K562 (cell line): Measurements from ENCODE around the gene GJB6.

Source experiments
- CTCF ChIP-seq, 3 experiments: IDR thresholded peaks in 2 of 3; conservative IDR thresholded peaks in 1 of 3; 2 replicates each; pipeline ENCODE4 v1.5.1; 2011 to 2012; ENCODE audit warnings: low read length in 3 of 3, mild to moderate bottlenecking in 3 of 3, control low read depth in 2 of 3, improper control_type of control experiment in 1 of 3, inconsistent platforms in 1 of 3, low read depth in 1 of 3, mixed read lengths in 1 of 3, moderate library complexity in 1 of 3; ENCODE audit not compliant: insufficient read depth in 2 of 3
- FOS ChIP-seq: IDR thresholded peaks from 3 replicates; pipeline ENCODE4 v1.6.1; 2011; ENCODE audit not compliant: insufficient read length; ENCODE audit errors: extremely low read depth
- JUNB ChIP-seq: fragments of 450-650 bp; formaldehyde crosslinking; conservative IDR thresholded peaks from 2 replicates; pipeline ENCODE4 v1.4.0; 2020; ENCODE audit warnings: mild to moderate bottlenecking
- KAT8 ChIP-seq: fragments of 450-650 bp; IDR thresholded peaks from 2 replicates; pipeline ENCODE4 v1.6.1; 2016; ENCODE audit warnings: low read depth, mild to moderate bottlenecking
- POLR2AphosphoS5 ChIP-seq: IDR thresholded peaks from 2 replicates; pipeline ENCODE4 v1.6.1; 2011; ENCODE audit warnings: mild to moderate bottlenecking, low read depth, low read length, moderate library complexity; ENCODE audit not compliant: control insufficient read depth, insufficient read depth
- SIN3A ChIP-seq, 2 experiments: fragments of 150-350 bp in 1 of 2; IDR thresholded peaks; 2 replicates each; pipeline ENCODE4 v1.6.1; 2011 to 2016; ENCODE audit warnings: borderline replicate concordance in 2 of 2, low read depth in 2 of 2, low read length in 2 of 2, mild to moderate bottlenecking in 2 of 2, moderate library complexity in 2 of 2; ENCODE audit not compliant: control insufficient read depth in 1 of 2
- SMARCC2 ChIP-seq: fragments of 450-650 bp; IDR thresholded peaks from 2 replicates; pipeline ENCODE4 v1.6.1; 2017; ENCODE audit warnings: antibody characterized with exemption, moderate library complexity, mild to moderate bottlenecking, low read depth
- ZFX ChIP-seq: sonication (generic); formaldehyde crosslinking; IDR thresholded peaks from 2 replicates; pipeline ENCODE4 v1.8.0; 2022; ENCODE audit warnings: mild to moderate bottlenecking, missing genetic modification reagents, moderate library complexity
- ZNF212 ChIP-seq: fragments of 450-650 bp; formaldehyde crosslinking; IDR thresholded peaks from 2 replicates; pipeline ENCODE4 v1.4.0; 2020; ENCODE audit warnings: mild to moderate bottlenecking

- no peak for TF ChIP-seq POLR2AphosphoS5
- no peak for TF ChIP-seq KAT8
- TF ChIP-seq ZNF212 (CRISPR knock-in tag): no peak
- no peak for TF ChIP-seq FOS
- TF ChIP-seq JUNB: no peak
- no peak for TF ChIP-seq CTCF (IDR thresholded peaks at IDR 0.05 in 2 of 3, conservative IDR thresholded peaks at IDR 0.05 in 1 of 3; ENCODE audit: insufficient read depth in 2 of 3, low read depth in 1 of 3, low read length in 3 of 3)
- TF ChIP-seq SIN3A (IDR thresholded peaks at IDR 0.05; ENCODE audit: borderline replicate concordance in 2 of 2, control insufficient read depth in 1 of 2, low read depth in 2 of 2, low read length in 2 of 2): no peak
- TF ChIP-seq SMARCC2: no peak
- no peak for TF ChIP-seq ZFX (CRISPR knock-in tag)
Measured at GRCh38 chr13:20258208-20258962, 26.3 kb upstream of the GJB6 start.
